ENCODE data around the gene MOSPD3.

- TF ChIP-seq ZBTB7A (IDR thresholded peaks at IDR 0.05; ENCODE audit: low read depth) (no peak), RAD21 (IDR thresholded peaks at IDR 0.05; ENCODE audit: low read depth) (no peak), NFIC (IDR thresholded peaks at IDR 0.05) (no peak), TEAD4 (IDR thresholded peaks at IDR 0.05) (no peak), TCF12 (IDR thresholded peaks at IDR 0.05; ENCODE audit: low read depth) (no peak), YY1 (IDR thresholded peaks at IDR 0.05; ENCODE audit: low read depth) (no peak), TAF1 (IDR thresholded peaks at IDR 0.05; ENCODE audit: low read depth) (no peak)
- TF ChIP-seq, protein P1, sequence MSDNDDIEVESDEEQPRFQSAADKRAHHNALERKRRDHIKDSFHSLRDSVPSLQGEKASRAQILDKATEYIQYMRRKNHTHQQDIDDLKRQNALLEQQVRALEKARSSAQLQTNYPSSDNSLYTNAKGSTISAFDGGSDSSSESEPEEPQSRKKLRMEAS (IDR thresholded peaks at IDR 0.05), result no peak
Measured at GRCh38 chr7:100572281-100572948, 39.9 kb upstream of the MOSPD3 start.
